Astrocyte (in vitro differentiated cells and primary cell): ENCODE measurements around the gene FLYWCH1. TPM values are rescaled to one million over a fixed set of nuclear protein-coding genes. Genes with fewer than 3 reads are reported as not detected.

Source experiments
- DNase-seq: peaks from one replicate; pipeline ENCODE4 v3.0.0-alpha.2; 2010; ENCODE audit warnings: low read depth
- FAIRE-seq: peaks from 2 replicates; lab custom pipeline; 2011; peaks lifted over from hg19 to GRCh38; lab: Jason Lieb, UNC
- H2AFZ ChIP-seq: 2 replicates; pipeline ENCODE4 v1.6.0; 2012; ENCODE audit warnings: low read depth, low read length, inconsistent platforms
- H3K27ac ChIP-seq: 2 replicates; pipeline ENCODE4 v1.5.1; 2011; ENCODE audit warnings: low read depth, low read length, inconsistent platforms
- H3K27me3 ChIP-seq: 2 replicates; pipeline ENCODE4 v1.6.0; 2011; ENCODE audit warnings: low read length, inconsistent platforms; ENCODE audit not compliant: insufficient read depth
- H3K36me3 ChIP-seq: 2 replicates; pipeline ENCODE4 v1.5.1; 2011; ENCODE audit warnings: low read length, inconsistent platforms; ENCODE audit not compliant: insufficient read depth
- H3K4me1 ChIP-seq: 2 replicates; pipeline ENCODE4 v1.5.1; 2011; ENCODE audit warnings: low read length, inconsistent platforms; ENCODE audit not compliant: insufficient read depth
- H3K4me2 ChIP-seq: 2 replicates; pipeline ENCODE4 v1.6.0; 2012; ENCODE audit warnings: low read length, inconsistent platforms
- H3K4me3 ChIP-seq: 2 replicates; pipeline ENCODE4 v1.5.1; 2011; ENCODE audit warnings: low read depth, mild to moderate bottlenecking, low read length, inconsistent platforms; ENCODE audit not compliant: insufficient read depth
- H3K79me2 ChIP-seq: 2 replicates; pipeline ENCODE4 v1.6.0; 2012; ENCODE audit warnings: mild to moderate bottlenecking, low read length, inconsistent platforms; ENCODE audit not compliant: insufficient read depth
- H3K9ac ChIP-seq: 2 replicates; pipeline ENCODE4 v1.6.0; 2012; ENCODE audit warnings: mild to moderate bottlenecking, low read length, inconsistent platforms
- H3K9me3 ChIP-seq: 2 replicates; pipeline ENCODE4 v1.5.1; 2012; ENCODE audit warnings: low read depth, mild to moderate bottlenecking, low read length, inconsistent platforms; ENCODE audit not compliant: insufficient read depth
- H4K20me1 ChIP-seq: 2 replicates; pipeline ENCODE4 v1.6.0; 2012; ENCODE audit warnings: low read length, inconsistent platforms; ENCODE audit not compliant: insufficient read depth
- H3K27ac Mint-ChIP-seq: one replicate; pipeline ENCODE4 v1.8.0; 2021; ENCODE audit warnings: mild to moderate bottlenecking, mixed read lengths; ENCODE audit not compliant: unreplicated experiment
- H3K27me3 Mint-ChIP-seq: one replicate; pipeline ENCODE4 v1.8.0; 2021; ENCODE audit warnings: low read depth, mixed read lengths; ENCODE audit not compliant: unreplicated experiment
- H3K36me3 Mint-ChIP-seq: one replicate; pipeline ENCODE4 v1.8.0; 2021; ENCODE audit warnings: low read depth, mixed read lengths; ENCODE audit not compliant: unreplicated experiment
- H3K4me1 Mint-ChIP-seq: one replicate; pipeline ENCODE4 v1.8.0; 2021; ENCODE audit warnings: low read depth, mixed read lengths; ENCODE audit not compliant: unreplicated experiment
- H3K4me3 Mint-ChIP-seq: one replicate; pipeline ENCODE4 v1.8.0; 2021; ENCODE audit warnings: mild to moderate bottlenecking, moderate library complexity, mixed read lengths; ENCODE audit not compliant: unreplicated experiment
- H3K9me3 Mint-ChIP-seq: one replicate; pipeline ENCODE4 v1.8.0; 2021; ENCODE audit warnings: mild to moderate bottlenecking, mixed read lengths; ENCODE audit not compliant: unreplicated experiment
- EZH2 ChIP-seq: IDR thresholded peaks from 2 replicates; pipeline ENCODE4 v1.6.1; 2012; ENCODE audit warnings: mild to moderate bottlenecking, low read length, inconsistent platforms; ENCODE audit not compliant: insufficient read depth
- total RNA-seq: library from RNA; stranded (reverse); gene quantifications from 2 replicates; pipeline ENCODE4 v1.2.1, GENCODE V29; 2021
- TF ChIP-seq, protein P1 (sequence below): IDR thresholded peaks from 2 replicates; pipeline ENCODE4 v1.5.1; 2011; ENCODE audit warnings: low read depth, mild to moderate bottlenecking, inconsistent platforms, low read length, moderate library complexity; ENCODE audit not compliant: insufficient read depth

Gene FLYWCH1
- total RNA-seq, 1 donor from 2014 or later, result 58.9 TPM

DNA sequence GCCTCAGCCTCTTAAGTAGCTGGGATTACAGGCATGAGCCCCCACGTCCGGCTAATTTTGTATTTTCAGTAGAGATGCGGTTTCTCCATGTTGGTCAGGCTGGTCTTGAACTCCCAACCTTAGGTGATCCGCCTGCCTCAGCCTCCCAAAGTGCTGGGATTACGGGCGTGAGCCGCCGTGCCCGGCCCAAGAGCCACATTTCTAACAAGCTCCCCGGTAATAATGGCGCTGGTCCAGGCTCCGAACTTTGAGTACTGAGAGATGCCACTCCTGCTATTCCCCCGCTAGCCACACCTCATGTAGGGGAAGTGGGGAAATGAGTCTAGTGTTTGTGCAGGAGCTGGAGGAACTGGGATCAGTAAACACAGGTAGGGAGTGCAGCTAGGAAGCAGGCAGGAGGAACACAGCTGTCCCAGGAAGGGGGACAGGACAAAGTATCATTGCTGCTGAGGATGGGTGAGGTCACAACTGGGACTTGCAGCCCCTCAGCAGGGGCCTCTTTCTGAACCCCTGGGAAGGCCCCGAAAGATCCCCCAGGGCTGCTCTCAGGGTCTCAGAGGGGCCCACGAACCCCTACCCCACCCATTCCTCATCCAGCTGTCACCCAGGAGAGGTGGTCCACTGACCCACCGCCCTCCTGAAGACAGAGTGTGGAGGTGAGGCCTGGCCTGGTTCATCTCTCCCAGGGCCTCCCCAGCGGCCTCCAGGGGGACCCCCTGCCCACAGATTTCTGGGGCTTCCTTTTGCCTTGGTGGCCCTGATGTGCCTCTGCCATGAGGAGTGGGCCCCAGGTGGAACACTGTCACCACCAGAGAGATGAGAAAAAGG lies 48.7 kb downstream of the FLYWCH1 start:
- Histone ChIP-seq H3K27me3 (peaks cover 37% of the 10 kb centered on the region), H3K9ac (no peak overlapping the region), H3K4me3 (no peak overlapping the region), H4K20me1 (no peaks in the 10 kb centered on the region), H3K79me2 (no peaks in the 10 kb centered on the region), H2AFZ (no peak overlapping the region), H3K4me1 (peaks cover 13% of the 10 kb centered on the region), H3K4me2 (no peak overlapping the region), H3K9me3 (no peaks in the 10 kb centered on the region), H3K36me3 (no peaks in the 10 kb centered on the region), H3K27ac (no peak overlapping the region)
- peaks cover 2% of the 10 kb centered on the region for H3K4me1 Mint-ChIP-seq
- no peaks in the 10 kb centered on the region for H3K36me3 Mint-ChIP-seq
- TF ChIP-seq, protein P1, sequence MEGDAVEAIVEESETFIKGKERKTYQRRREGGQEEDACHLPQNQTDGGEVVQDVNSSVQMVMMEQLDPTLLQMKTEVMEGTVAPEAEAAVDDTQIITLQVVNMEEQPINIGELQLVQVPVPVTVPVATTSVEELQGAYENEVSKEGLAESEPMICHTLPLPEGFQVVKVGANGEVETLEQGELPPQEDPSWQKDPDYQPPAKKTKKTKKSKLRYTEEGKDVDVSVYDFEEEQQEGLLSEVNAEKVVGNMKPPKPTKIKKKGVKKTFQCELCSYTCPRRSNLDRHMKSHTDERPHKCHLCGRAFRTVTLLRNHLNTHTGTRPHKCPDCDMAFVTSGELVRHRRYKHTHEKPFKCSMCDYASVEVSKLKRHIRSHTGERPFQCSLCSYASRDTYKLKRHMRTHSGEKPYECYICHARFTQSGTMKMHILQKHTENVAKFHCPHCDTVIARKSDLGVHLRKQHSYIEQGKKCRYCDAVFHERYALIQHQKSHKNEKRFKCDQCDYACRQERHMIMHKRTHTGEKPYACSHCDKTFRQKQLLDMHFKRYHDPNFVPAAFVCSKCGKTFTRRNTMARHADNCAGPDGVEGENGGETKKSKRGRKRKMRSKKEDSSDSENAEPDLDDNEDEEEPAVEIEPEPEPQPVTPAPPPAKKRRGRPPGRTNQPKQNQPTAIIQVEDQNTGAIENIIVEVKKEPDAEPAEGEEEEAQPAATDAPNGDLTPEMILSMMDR, result no peak
- TF ChIP-seq EZH2, result no peak
- H3K9me3 Mint-ChIP-seq, result no peaks in the 10 kb centered on the region
- no peak overlapping the region for H3K27ac Mint-ChIP-seq
- DNase-seq (no peak), FAIRE-seq (no peak)
- peaks cover 8% of the 10 kb centered on the region for H3K27me3 Mint-ChIP-seq
- no peak overlapping the region for H3K4me3 Mint-ChIP-seq

DNA sequence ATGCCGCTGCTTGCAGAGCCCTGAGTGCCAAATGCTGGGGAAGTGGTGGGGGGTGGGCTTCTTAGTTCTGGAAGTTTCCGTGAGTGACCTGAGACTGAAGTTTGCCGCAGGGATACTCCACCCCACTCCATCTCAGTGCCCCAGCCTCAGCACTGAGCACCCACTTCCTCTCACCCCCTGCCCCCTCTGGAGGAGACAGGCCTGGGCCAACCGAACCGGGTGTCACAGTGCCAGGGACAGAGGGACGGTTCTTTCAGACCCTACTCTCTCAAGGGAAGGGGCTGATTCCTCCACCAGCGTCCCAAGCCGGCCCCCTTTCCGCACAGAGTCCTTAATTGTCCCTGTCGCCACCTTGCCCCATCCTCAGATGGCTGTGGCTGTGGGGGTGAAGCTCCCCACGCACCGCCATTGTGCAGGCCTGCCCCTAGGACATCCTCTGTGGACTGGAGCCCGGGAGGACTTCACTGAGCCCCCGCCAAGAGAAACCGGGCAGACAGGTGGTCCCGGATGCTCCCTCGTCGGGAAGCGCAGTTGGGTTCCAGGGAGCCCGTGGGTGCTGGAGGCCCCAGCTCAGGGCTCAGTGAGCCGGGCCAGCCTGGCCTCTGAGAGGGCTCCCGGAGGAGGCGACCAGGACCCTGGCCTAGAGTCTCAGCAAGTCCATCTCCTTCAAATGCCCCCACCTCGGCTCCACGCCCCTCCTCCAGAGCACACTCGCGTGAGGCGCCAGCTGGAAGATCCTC lies 50.8 kb downstream of the FLYWCH1 start:
- peaks cover 13% of the 10 kb centered on the region for H3K4me1 ChIP-seq
- H3K9me3 ChIP-seq, result no peaks in the 10 kb centered on the region
- no peak overlapping the region for H3K27ac ChIP-seq
- no peaks in the 10 kb centered on the region for H3K9me3 Mint-ChIP-seq
- H3K4me3 ChIP-seq, result no peak overlapping the region
- no peaks in the 10 kb centered on the region for H3K4me1 Mint-ChIP-seq
- peaks cover 44% of the 10 kb centered on the region for H3K27me3 ChIP-seq
- H2AFZ ChIP-seq, result no peak overlapping the region
- DNase-seq (no peak), FAIRE-seq (no peak)
- H3K27me3 Mint-ChIP-seq, result peaks cover 9% of the 10 kb centered on the region
- no peaks in the 10 kb centered on the region for H3K36me3 Mint-ChIP-seq
- H3K79me2 ChIP-seq, result no peaks in the 10 kb centered on the region
- no peak overlapping the region for H3K4me3 Mint-ChIP-seq
- no peaks in the 10 kb centered on the region for H3K36me3 ChIP-seq
- no peak overlapping the region for H3K9ac ChIP-seq
- H3K4me2 ChIP-seq, result no peak overlapping the region
- TF ChIP-seq EZH2, result no peak
- TF ChIP-seq, protein P1, result no peak
- no peaks in the 10 kb centered on the region for H4K20me1 ChIP-seq
- no peak overlapping the region for H3K27ac Mint-ChIP-seq
